Fibroblast of skin of left quadriceps (primary cell): ENCODE measurements around the gene ZBTB8OS.

Experiments
- DNase-seq, 2 experiments: peaks; one replicate each; pipeline ENCODE4 v3.0.0-alpha.2; 2013; ENCODE audit warnings: low read depth in 2 of 2

ZBTB8OS gene

DNA sequence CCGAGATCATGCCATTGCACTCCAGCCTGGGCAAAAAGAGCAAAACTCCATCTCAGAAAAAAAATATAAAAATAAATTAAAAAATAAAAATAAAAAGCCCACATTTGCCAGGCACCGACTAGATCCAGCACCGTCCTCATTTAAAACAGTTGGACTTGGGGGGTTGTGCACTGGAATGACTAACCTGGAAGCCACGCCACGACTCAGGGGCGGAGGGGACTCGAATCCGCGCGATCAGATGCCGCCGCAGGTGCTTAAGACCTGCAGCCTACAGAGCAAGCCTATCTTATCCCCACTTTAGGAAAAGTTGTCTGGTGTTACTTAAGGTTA lies 38.5 kb downstream of the ZBTB8OS start:
- no peak for DNase-seq

DNA sequence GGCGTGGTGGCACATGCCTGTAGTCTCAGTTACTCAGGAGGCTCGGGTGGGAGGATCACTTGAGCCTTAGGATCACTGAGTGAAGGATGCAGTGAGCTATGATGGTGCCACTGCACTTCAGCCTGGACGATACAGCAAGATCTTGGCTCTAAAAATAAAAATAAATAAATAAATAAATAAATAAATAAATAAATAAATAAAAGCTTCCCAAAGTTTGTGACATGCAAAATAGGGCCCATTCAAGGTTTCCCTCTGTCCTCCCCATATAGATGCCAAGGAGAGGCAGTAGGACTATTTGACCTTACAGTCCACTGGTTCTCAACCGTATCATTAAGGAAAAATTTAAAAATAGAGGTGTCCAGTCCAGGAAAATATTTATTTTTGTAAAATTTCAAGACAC lies 41.2 kb downstream of the ZBTB8OS start:
- DNase-seq = no peak

DNA sequence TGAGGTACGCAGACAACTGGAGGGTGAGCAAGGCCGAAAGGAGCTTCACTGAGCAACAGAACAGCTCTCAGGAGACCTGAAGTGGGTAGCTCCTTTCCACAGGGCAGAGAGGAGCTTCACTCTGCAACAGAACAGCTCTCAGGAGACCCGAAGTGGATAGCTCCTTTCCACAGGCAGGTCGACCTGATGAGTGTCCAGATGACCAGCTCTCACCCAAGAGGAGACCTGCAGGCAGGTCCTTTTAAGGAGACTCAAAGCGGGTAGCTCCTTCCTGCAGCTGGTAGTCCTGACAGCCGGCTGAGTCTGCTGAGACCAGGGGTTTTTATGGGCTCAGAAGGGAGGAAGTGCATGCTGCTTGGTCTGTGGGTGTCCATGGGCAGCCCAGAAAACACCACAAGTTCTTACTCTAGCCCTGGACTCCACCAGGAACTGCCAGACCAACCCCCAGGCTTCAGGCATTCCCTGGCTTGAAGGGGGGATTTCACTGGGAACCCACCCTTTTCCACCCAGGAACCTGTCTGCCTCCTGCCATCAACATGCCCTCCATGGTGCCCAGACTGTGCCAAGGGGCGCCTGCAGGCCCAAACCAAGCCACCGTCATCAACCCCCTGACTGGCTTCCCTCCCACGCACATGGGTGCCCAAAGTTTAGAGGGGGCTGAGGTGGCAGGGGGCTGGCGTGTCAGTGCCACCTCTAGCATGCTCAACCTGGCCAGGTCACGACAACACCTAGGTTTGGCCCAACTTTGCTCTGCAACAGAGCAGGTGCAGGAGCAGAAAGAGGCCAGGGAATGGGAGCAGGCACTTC lies 43.6 kb downstream of the ZBTB8OS start:
- DNase-seq = no peak

DNA sequence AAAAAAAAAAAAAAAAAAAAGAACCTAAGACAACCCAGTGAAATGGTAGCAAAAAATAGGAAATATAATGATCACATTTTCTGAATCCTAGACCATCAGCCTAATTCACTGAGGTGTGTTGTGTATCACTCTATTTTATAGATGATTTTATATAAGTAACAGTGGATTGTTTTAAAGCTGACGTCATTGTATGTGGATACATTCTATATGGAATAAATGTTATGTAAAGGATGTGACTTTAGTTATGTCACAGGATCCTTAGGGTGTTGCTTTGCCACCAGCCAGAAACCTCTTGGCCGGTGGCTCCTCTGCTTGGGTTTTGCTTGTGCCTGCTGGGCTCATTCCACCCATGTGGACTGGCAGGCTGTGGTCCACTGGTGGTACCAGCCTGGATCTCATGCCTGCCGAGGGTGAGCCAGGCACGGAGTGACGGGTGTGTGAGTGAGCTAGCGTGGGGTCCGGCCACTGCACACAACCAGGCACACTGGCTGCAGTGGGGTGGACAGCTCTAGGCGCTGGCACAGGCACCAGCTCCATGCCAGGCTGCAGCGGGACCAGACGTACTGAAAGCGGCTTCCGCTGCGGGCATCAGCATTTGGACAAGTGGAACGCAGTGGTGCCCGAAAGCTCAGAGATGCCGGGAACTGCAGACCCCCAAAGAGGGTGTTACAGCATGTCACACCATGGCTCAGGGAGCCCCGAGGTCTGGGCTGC lies 44.5 kb downstream of the ZBTB8OS start:
- DNase-seq = no peak

DNA sequence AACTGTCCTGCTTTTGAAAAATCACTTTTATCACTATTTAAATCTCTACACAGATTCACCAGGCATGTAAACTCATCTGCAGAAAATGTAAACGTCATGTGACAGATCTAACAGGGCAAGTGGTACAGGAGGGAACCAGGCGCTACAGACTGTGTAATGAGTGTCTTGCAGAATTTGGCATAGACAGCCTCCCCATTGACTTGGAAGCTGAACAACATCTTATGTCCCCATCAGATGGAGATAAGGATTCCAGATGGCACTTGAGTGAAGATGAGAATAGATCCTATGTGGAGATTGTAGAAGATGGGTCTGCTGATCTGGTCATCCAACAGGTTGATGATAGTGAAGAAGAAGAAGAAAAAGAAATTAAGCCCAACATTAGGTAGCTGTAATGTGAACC lies 50.3 kb downstream of the ZBTB8OS start:
- no peak for DNase-seq

DNA sequence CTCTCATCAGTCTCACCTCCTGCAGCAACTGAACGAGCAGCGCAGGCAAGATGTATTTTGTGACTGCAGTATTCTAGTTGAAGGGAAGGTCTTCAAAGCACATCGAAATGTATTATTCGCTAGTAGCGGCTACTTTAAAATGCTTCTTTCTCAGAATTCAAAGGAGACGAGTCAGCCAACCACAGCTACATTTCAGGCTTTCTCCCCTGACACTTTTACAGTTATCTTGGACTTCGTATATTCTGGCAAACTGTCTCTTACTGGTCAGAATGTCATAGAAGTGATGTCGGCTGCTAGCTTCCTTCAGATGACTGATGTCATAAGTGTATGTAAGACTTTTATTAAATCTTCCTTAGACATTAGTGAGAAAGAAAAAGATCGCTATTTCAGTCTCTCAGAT lies 57.4 kb downstream of the ZBTB8OS start:
- DNase-seq = peak; percentile 16 to 20

DNA sequence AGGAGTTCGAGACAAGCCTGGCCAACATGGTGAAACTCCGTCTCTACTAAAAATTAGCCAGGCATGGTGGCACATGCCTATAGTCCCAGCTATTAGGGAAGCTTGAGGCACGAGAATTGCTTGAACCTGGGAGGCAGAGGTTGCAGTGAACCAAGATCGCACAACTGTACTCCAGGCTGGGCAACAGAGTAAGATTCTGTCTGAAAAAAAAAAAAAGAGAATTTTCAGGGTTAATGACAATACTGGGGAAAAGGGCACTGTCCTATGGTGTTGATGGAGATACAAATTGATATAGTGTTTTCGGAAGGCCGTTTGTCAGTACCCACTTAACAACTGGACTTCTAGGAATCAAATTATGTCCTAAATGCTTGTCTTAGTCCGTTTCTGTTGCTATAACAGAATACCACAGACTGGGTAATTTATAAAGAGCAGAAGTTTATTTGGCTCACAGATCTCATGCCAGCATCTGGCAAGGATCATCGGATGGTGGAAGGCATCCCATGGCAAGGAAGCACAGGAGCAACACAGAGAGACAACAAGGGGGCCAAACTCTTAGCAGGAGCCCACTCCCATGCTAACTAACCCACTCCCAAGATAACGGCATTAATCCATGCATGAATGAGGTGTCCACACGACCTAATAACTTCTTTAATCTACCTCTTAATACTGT lies 69.9 kb downstream of the ZBTB8OS start:
- no peak for DNase-seq
